B cell (primary cell): Measurements from ENCODE around the gene MAML3.

Experiments
- CTCF ChIP-seq: fragments of 200-600 bp; IDR thresholded peaks from one replicate; pipeline ENCODE4 v1.8.0; 2022; ENCODE audit warnings: antibody characterized with exemption, mild to moderate bottlenecking
- EZH2 ChIP-seq: IDR thresholded peaks from 2 replicates; pipeline ENCODE4 v1.6.1; 2012; ENCODE audit warnings: borderline replicate concordance, low read depth, mild to moderate bottlenecking, moderate library complexity, low read length; ENCODE audit not compliant: insufficient read depth, poor library complexity, severe bottlenecking

GRCh38 chr4:139924782-139925181 lies 229.2 kb downstream of the MAML3 start:
- TF ChIP-seq CTCF (no peak), EZH2 (no peak)
